ENCODE results near the gene ZNF181.

ZNF181 gene

DNA sequence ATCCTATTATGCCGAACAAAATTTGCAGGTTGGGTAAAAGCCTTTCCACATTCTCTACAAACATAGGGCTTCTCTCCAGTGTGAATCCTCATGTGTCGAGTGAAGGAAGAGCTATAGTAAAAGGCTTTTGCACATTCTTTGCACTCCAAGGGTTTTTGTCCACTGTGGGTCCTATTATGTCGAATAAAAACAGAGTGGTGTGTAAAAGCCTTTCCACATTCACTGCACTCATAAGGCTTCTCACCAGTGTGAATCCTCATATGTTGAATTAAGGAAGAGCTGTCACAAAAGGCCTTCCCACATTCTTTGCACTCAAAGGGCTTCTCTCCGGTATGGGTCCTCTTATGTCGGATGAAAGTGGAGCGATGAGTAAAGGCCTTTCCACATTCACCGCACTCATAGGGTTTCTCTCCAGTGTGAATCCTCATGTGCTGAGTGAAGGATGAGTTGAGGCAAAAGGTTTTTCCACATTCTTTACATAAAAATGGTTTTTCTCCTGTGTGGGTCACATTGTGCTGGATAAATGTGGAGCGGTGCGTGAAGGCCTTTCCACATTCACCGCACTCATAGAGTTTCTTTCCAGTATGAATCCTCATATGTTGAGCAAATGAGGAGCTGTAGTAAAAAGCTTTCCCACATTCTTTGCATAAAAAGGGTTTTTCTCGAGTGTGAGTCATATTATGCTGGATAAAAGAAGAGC lies 25.3 kb downstream of the ZNF181 start:
- DNase-seq, result no peak

DNA sequence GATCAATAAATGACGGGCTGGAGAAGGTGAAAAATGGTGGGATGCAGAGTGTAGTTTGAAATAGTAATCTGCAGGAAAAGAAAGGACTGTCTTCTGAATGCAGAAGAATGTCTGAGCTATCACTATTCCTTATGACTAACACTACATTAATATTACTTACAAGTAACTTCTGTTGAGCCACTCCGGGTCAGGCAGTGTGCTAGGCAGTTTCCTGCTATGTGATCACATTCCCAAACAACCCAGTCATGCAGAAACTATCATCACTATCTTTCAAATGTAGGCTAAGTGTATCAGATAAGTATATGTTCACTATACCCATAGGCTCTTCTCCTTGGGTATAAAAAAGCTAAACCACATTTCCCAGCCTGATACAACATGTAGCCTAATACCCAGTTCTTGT lies 32.3 kb downstream of the ZNF181 start:
- DNase-seq, result no peak

DNA sequence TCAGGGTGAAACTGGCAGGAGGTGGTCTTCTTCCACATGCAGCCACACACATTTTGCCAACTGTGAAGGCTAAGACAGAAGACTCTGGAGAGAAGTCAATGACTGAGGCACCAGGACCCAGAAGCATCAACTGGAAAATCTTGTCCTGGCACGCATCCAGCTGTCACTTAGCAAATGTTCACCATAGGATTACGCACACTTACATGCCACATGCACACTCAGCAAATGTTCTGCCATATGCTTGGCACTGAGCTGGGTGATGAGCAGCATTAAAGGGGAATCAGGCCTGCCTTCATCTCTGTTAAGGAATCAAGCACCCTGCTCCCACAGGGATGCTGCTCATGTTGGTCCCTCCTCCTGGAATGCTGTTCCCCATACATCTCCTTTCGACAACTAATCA lies 33.9 kb downstream of the ZNF181 start:
- DNase-seq, result no peak

DNA sequence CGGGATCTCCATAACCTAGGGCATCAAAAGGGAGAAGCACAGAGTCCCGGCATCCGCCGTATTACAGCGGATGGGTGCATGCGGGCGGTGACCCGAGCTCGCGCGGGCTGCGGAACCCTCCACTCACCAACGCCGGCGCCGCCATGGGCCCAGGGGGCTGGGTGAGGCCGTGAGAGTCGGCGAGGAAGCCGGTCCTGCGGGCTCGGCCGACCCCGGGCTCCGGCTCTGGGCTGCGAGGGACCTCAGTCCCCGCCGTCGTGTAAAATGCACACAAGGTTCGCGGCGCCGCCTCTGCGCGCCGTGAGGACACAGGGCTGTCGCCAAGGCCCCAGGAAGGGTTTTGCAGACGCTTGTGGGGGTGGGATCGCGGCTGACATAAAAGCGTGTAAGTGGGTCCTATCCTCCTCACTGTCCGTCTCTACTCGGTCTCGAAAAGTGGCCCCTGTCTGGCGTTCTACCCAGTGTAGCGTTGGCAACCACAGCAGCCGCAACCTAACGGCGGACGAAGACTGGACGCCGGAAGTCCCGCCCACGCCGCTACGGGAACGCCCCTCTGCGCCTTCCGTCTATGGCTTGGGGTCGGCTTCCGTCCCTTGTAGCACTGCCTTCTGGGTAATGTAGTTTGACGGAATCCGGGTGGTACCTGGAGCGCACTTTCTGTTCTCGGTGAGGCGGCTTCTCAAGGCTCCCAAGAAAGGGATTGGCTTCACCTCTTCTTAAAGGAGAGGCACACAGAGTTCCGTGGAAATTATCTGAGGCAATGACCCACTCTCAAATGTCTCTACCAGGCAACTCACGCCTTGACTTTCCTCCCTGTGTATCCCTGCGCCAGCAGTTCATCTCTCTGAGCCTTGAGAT lies 38.9 kb downstream of the ZNF181 start, which contains the start of gene ZNF599:
Gene ZNF599 (minus strand): TSS at position 519 of the 858 bp plus-strand sequence. CDS start 374 bp downstream, at position 145.
- DNase-seq, result peak; percentile 92

DNA sequence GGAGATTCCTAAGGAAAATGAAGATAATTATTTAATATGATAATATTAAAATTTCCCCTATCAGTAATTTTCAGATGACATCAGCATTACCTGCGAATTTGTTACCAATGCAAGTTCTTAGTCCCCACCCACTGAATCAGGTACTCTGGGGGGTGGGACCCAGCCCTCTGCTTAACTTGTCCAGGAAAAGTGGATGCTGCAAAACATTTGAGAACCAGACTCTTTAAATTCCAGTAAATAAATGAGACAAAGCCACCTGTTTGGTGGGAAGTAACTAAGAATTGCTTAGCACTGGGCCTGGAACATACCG lies 39.5 kb downstream of the ZNF181 start:
- DNase-seq, result no peak

DNA sequence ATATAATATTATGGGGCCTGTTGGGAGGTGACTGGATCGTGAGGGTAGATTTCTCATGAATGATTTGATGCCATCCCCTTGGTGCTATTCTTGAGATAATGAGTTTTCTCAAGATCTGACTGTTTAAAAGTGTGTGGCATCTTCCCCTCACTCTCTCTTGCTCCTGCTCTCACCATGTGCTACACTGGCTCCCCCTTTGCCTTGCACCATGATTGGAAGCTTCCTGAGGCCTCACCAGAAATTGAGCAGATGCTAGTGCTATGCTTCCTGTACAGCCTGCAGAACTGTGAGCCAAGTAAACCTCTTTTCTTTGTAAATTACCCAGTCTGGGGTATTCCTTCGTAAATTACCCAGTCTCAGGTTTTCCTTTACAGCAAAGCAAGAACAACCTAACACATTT lies 40.8 kb downstream of the ZNF181 start:
- no peak for DNase-seq

DNA sequence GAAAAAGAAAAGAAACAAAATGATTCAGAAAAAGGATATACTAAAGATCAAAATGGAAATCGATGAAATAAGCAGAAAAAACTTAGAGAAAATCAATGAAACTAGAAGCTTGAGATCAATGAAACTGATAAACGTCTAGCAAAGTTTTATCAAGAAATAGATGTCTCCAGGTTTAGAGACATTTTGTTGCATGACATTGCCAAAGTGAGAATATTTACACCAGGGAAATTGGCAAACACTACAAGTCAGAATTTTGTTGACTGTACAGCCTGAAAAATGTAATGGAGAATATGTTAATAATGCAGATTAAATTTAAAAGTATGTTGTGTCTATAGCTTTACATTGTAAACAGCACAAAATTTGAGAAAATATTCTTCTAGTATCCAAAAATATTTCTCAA lies 44.3 kb downstream of the ZNF181 start:
- DNase-seq, result no peak

DNA sequence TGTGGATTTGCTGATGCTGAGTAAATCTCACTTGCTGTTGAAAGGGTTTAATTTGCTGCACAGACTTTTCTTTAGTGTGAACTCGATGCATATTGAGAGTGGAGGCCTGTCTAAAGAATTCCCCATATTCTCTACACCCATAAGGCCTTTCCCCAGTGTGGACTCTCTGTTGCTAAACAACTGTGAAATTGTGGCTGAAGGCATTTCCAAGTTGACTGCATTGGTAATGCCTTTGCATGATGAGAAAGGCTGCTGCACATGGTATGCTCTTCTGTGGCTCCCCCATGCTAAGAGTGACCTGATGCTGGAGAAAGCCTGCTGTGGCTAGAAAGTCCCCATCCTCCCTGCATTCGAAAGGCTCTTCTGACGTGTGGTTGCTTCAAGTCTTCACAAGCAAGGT lies 45.6 kb downstream of the ZNF181 start:
- no peak for DNase-seq

DNA sequence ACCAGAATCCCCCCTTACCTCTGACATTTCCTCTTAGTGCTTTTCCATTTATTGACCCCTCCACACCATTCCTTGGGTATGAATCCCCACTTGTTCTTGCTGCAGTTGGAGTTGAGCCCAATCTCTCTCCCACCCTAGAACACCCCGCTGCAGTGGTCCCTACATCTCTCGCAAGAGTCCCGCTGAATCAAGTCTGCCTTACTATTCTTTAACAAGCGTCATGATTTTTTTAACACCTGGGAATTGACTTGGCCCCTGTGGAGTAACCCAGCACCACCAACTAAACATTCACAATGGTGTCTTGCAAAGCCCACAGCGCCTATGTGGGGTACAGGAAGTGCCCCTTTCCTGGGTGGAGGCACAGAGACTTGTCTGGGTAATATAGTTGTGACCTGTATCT lies 52.2 kb downstream of the ZNF181 start:
- no peak for DNase-seq

DNA sequence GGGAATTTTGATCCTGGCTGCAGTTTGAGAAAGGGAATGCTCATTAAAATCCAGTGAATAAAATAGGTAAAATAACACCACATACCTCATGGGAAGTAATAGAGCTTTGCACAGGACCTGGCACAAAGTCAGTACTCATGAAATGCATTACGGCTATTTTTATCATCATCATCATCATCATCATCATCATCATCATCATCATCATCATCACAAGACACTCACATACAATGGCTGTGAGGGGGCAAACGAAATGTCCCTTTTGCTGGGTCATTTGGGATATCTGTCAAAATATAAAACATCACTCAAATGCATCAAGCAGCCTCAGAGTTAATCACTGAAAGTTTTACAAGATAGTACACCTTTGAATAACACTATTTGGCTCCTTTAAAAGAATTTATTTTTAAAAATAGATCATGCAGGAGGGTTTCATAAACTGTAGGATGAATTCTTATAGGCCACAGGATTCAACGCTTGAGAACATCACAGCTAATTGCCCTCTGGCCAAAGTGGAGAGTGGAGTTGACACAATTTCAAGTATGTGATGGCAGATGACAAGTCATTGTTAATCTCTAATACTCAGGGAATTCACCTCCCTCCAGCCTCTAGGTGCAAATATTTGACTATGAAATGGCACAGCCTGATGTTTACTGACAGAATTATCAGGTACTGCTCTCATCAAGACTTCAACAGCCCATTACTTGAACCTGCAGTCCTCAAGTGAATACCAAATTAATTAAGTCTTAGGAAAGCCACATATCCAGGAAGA lies 53.2 kb downstream of the ZNF181 start:
- no peak for DNase-seq

DNA sequence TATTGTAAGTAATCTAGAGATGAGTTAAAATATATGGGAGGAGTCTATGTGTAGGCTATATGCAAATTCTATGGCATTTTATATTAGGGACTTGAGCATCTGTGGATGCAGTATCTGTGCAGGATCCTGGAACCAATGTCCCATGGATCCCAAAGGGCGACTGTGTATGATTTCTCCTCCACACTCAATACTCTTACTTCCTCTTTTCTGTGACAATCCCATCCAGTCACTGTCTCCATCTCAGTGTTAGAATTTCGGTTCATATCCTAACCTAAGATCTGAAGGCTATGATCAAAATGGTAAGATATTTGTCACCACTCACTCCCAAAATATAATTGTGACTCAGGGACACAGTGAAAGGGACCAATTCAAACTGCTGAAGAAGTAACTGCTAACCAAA lies 54.0 kb downstream of the ZNF181 start:
- DNase-seq, result no peak

DNA sequence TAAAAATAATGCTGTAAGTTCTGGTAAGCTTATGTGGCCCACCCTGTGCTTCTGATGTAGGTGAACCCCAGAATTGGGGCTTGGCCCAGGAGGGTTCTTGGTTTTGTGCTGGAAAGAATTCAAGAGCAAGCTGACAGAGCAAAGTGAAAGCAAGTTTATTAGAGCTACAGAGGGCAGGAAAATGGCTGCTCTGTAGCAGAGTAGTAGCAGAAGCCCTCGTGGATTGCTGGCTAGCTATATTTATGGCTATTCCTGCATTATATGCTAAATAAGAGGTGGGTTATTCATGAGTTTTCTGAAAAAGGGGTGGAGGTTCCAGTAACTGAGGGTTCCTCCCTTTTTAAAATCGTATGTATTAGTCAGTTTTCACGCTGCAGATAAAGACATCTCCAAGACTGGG lies 59.5 kb downstream of the ZNF181 start:
- no peak for DNase-seq

DNA sequence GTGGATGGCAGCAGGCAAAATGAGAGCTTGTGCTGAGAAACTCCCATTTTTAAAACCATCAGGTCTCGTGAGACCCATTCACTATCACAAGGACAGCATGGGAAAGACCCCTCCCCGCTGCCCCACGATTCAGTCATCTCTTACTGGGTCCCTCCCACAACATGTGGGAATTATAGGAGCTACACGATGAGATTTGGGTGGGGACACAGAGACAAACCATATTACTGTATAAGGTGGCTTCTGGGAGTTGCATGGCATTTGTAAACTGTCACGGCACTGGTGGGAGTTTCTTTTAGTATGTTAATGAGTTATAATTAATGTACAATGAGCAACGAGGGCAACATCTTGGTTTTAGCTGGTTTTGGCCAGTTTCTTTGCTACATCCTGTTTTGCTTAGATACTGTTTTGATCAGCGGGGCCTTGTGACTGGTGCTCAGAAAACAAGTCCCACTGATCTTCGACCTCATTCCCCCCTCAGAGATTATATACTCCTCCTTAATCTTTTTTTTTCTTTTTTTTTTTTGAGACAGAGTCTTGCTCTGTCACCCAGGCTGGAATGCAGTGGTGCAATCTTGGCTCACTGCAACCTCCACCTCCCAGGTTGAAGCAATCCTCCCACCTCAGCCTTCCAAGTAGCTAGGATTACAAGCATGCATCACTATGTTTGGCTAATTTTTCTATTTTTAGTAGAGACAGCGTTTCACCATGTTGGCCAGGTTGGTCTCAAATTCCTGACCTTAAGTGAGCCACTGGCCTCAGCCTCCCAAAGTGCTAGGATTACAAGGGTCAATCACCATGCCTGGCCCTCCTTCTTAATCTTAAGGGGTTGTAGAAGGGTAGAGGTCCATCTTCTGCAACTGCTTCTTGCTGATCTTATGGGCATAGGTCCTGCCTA lies 60.3 kb downstream of the ZNF181 start:
- no peak for DNase-seq
